Gastrocnemius medialis (tissue), 4 donors: ENCODE results near the gene CUTC. TPM values are rescaled to one million over a fixed set of nuclear protein-coding genes. Genes with fewer than 3 reads are reported as not detected.

Source experiments
- ATAC-seq, 2 donors: fragments of 150-250 bp; one replicate each; pipeline ENCODE4 v1.9.1; 2016
- DNase-seq, 2 donors: peaks; one replicate each; pipeline ENCODE4 v3.0.0-alpha.2; 2019
- H3K27ac ChIP-seq, 4 donors: fragments of 200-600 bp; sonication (generic); 1 replicate in 1 of 4; 2 replicates in 3 of 4; pipeline ENCODE4 v1.5.1; 2016 to 2018; ENCODE audit warnings: mild to moderate bottlenecking in 2 of 4, moderate library complexity in 1 of 4
- H3K27me3 ChIP-seq, 3 donors: fragments of 200-600 bp; sonication (generic) in 2 of 3; 1 replicate in 1 of 3; 2 replicates in 2 of 3; pipeline versions ENCODE4 v1.5.1 to v1.6.0; 2016 to 2019; ENCODE audit warnings: mild to moderate bottlenecking in 1 of 3, moderate library complexity in 1 of 3
- H3K36me3 ChIP-seq, 2 donors: fragments of 200-600 bp; sonication (generic) in 1 of 2; one replicate each; pipeline ENCODE4 v1.5.1; 2017 to 2018
- H3K4me1 ChIP-seq, 2 donors: fragments of 200-600 bp; sonication (generic) in 1 of 2; one replicate each; pipeline ENCODE4 v1.5.1; 2016 to 2017; ENCODE audit warnings: mild to moderate bottlenecking in 2 of 2
- H3K4me3 ChIP-seq, 4 donors: fragments of 200-600 bp; sonication (generic) in 3 of 4; 1 replicate in 1 of 4; 2 replicates in 3 of 4; pipeline ENCODE4 v1.5.1; 2016 to 2019; ENCODE audit warnings: mild to moderate bottlenecking in 2 of 4
- H3K9me3 ChIP-seq, 3 donors: fragments of 200-600 bp; sonication (generic) in 2 of 3; 1 replicate in 1 of 3; 2 replicates in 2 of 3; pipeline ENCODE4 v1.5.1; 2016 to 2019
- CTCF ChIP-seq, 5 experiments: fragments of 450-650 bp in 3 of 5; fragments of 200-600 bp in 2 of 5; sonication (generic) in 2 of 5; IDR thresholded peaks in 4 of 5; conservative IDR thresholded peaks in 1 of 5; 1 replicate in 4 of 5; 2 replicates in 1 of 5; pipeline ENCODE4 v1.5.1; 2016 to 2019; ENCODE audit warnings: antibody characterized with exemption in 5 of 5, mild to moderate bottlenecking in 3 of 5, moderate library complexity in 3 of 5
- POLR2A ChIP-seq, 2 donors: fragments of 450-650 bp; IDR thresholded peaks; one replicate each; pipeline ENCODE4 v1.6.1; 2017; ENCODE audit warnings: antibody characterized with exemption in 2 of 2, mild to moderate bottlenecking in 2 of 2, moderate library complexity in 2 of 2
- in situ Hi-C, 4 donors: fragments of 200-750 bp; cut with MboI; loops; one replicate each; pipeline versions ENCODE4 v1.15.0 to v1.8.0; 2017; ENCODE audit warnings: low sequenced_read_pairs in 4 of 4
- intact Hi-C: fragments of 100-400 bp; cut with DNase I; formaldehyde crosslinking; loops from one replicate; pipeline ENCODE4 v1.15.1; 2023; ENCODE audit warnings: low total_unique reads
- total RNA-seq, 4 donors: library from RNA; depleted of rRNA; stranded (reverse); fragments of >200 nt; gene quantifications; one replicate each; pipeline versions ENCODE4 v1.1.0 to v1.2.3, GENCODE V29; 2016

Gene CUTC
- 100 to 1,000 TPM in 3 of 4 donors, 10 to 100 TPM in 1; 85.2 to 172 (median 126) TPM for total RNA-seq

GRCh38 chr10:99732033-99732842 is at the start of gene CUTC, which contains the start of gene COX15:
Gene CUTC (plus strand): TSS chr10:99732234. CDS start chr10:99732349, 115 bp downstream.
Gene COX15 (minus strand): TSS chr10:99732127. CDS start chr10:99732049, 78 bp downstream.
- peaks cover 52 to 54% of the 10 kb centered on the region in 2 donors for H3K4me1 ChIP-seq
- DNase-seq: peak; percentile 96 to 98
- in situ Hi-C loops (loop anchor here in 1 of 4 donors (10.0 kb wide), 1 partner anchor 297 kb away; the partner anchor contains the start of gene GOT1), intact Hi-C loops (loop anchor here (2.0 to 10.0 kb wide), 3 partner anchors 110 to 633 kb away; partner anchors contain the start of genes GOT1 and SLC25A28)
- ATAC-seq: peak; percentile 82 to 83
- H3K4me3 ChIP-seq: peak within 1 kb of the TSS; percentile 82 to 100 (median 97)
- no peaks in the 10 kb centered on the region for H3K9me3 ChIP-seq
- peak within 1 kb of the TSS; percentile 95 to 99 (median 99) for H3K27ac ChIP-seq
- H3K27me3 ChIP-seq: no peaks in the 10 kb centered on the region
- TF ChIP-seq CTCF (IDR thresholded peaks at IDR 0.05 in 4 of 5, conservative IDR thresholded peaks at IDR 0.05 in 1 of 5) (peak; percentile 43 to 66 (median 51)), POLR2A (IDR thresholded peaks at IDR 0.05) (peak; percentile 93 to 94)
- peaks cover 0 to 33% of the 10 kb centered on the region in 2 donors for H3K36me3 ChIP-seq

- no peak overlapping the region for H3K4me3 ChIP-seq
- in situ Hi-C loops (no loop called here), intact Hi-C loops (no loop called here)
- DNase-seq (no peak), ATAC-seq (no peak)
- H3K9me3 ChIP-seq: no peaks in the 10 kb centered on the region
- H3K27ac ChIP-seq: no peak overlapping the region
- H3K4me1 ChIP-seq: peaks cover 5 to 16% of the 10 kb centered on the region in 2 donors
- no peak for TF ChIP-seq POLR2A (IDR thresholded peaks at IDR 0.05)
- TF ChIP-seq CTCF (IDR thresholded peaks at IDR 0.05 in 4 of 5, conservative IDR thresholded peaks at IDR 0.05 in 1 of 5): no peak
- H3K27me3 ChIP-seq: no peaks in the 10 kb centered on the region
- H3K36me3 ChIP-seq: no peaks in the 10 kb centered on the region
Measured at GRCh38 chr10:99682752-99683151, 49.3 kb upstream of the CUTC start.

- no peak for DNase-seq
- H3K27ac ChIP-seq: no peak overlapping the region
- no peak overlapping the region for H3K4me3 ChIP-seq
- TF ChIP-seq CTCF (IDR thresholded peaks at IDR 0.05 in 4 of 5, conservative IDR thresholded peaks at IDR 0.05 in 1 of 5) (no peak), POLR2A (IDR thresholded peaks at IDR 0.05) (no peak)
- H3K4me1 ChIP-seq: peaks cover 5 to 16% of the 10 kb centered on the region in 2 donors
- no peaks in the 10 kb centered on the region for H3K27me3 ChIP-seq
- H3K9me3 ChIP-seq: no peaks in the 10 kb centered on the region
- in situ Hi-C loops (no loop called here), intact Hi-C loops (no loop called here)
- H3K36me3 ChIP-seq: no peaks in the 10 kb centered on the region
- ATAC-seq: no peak
Measured at GRCh38 chr10:99685597-99685967, 46.5 kb upstream of the CUTC start.

- in situ Hi-C loops (no loop called here), intact Hi-C loops (no loop called here)
- no peak overlapping the region for H3K4me3 ChIP-seq
- no peaks in the 10 kb centered on the region for H3K9me3 ChIP-seq
- no peaks in the 10 kb centered on the region for H3K27me3 ChIP-seq
- H3K36me3 ChIP-seq: peaks cover 0 to 15% of the 10 kb centered on the region in 2 donors
- no peaks in the 10 kb centered on the region for H3K4me1 ChIP-seq
- TF ChIP-seq POLR2A (IDR thresholded peaks at IDR 0.05) (no peak), CTCF (IDR thresholded peaks at IDR 0.05 in 4 of 5, conservative IDR thresholded peaks at IDR 0.05 in 1 of 5) (no peak)
- no peak for ATAC-seq
- DNase-seq: no peak
- no peak overlapping the region for H3K27ac ChIP-seq
Measured at GRCh38 chr10:99689461-99689860, 42.6 kb upstream of the CUTC start.
